PFSK-1 (cell line): Measurements from ENCODE around the gene IQCM.

ENCODE experiments used
- FOXP2 ChIP-seq: optimal IDR thresholded peaks from 2 replicates; pipeline ENCODE3; 2011; ENCODE audit warnings: borderline replicate concordance, control low read depth, inconsistent platforms; ENCODE audit not compliant: insufficient read depth; ENCODE audit errors: extremely low read length, extremely low read depth
- POLR2AphosphoS5 ChIP-seq: IDR thresholded peaks from 2 replicates; pipeline ENCODE4 v1.6.1; 2012; ENCODE audit warnings: low read depth, mild to moderate bottlenecking, control low read depth, low read length, moderate library complexity
- REST ChIP-seq, 2 experiments: IDR thresholded peaks; 2 replicates each; pipeline versions ENCODE4 v1.6.1 to v1.8.0; 2011 to 2012; ENCODE audit warnings: low read depth in 2 of 2, low read length in 2 of 2, control low read depth in 1 of 2, inconsistent platforms in 1 of 2, mild to moderate bottlenecking in 1 of 2, moderate library complexity in 1 of 2; ENCODE audit not compliant: insufficient read depth in 1 of 2
- SIN3A ChIP-seq: IDR thresholded peaks from 2 replicates; pipeline ENCODE4 v1.6.1; 2012; ENCODE audit warnings: mild to moderate bottlenecking, low read length, moderate library complexity, borderline replicate concordance; ENCODE audit not compliant: insufficient read depth
- TAF1 ChIP-seq: IDR thresholded peaks from 2 replicates; pipeline ENCODE4 v1.6.1; 2012; ENCODE audit warnings: low read length, control low read depth, borderline replicate concordance; ENCODE audit not compliant: insufficient read depth

- TF ChIP-seq POLR2AphosphoS5: no peak
- no peak for TF ChIP-seq SIN3A
- no peak for TF ChIP-seq REST (IDR thresholded peaks at IDR 0.05; ENCODE audit: insufficient read depth in 1 of 2, low read depth in 2 of 2, low read length in 2 of 2)
- no peak for TF ChIP-seq FOXP2
- no peak for TF ChIP-seq TAF1
These were observed 64.5 kb downstream of the IQCM start for GRCh38 chr4:149751174-149751573.
